T follicular helper cell (primary cell): ENCODE data around the gene FADS2.
A peak's percentile ranks its signal among the peaks of the same experiment; 100 is the strongest.
"Not testable (repeated sequence)": the region's sequence is repeated elsewhere in the genome, so short reads cannot be mapped to it uniquely, and the experiment has no call there.

Experiments
- DNase-seq: peaks from one replicate; pipeline ENCODE4 v3.0.0-alpha.2; 2020; ENCODE audit warnings: low read depth

The FADS2 gene

DNA sequence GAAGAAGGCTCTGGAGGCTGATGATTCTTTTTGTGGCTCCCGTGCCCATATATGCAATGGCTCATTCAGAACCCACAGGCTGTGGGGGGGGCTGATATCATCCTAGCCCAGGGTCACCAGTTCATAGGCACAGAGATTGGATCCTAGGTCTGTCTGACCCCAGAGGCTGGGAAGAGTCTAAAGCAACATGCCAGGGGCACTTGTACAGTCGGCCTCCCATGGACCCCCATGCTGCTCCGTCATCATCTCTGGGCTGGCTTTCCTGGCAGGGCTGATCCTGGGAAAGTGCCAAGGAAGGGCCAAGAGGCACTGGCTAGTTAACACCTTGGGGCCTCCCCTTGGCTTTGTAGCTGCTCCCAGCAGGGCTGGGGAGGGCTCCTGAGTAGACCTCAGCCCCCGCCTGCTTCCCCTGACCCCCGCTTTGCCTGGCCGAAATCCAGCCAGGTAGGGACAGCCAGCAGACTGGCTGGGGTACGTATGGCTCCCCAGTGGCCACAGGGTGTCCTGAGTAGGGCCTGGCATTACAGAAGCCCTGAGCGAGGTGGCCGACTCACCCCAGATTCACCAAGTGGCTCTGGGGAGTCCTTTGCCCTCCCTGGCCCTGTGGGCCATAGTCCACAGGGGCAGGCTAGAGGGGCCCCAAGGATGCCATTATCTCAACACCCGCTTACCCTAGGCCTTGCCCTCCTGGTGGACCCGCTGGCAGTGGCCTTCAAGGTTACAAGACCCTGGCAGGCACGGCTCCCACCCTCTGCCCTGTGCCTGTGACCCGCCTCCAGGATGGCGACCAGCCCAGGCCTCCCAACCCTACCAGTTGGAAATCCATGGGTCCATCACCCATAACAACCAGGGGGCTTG, 40.7 kb downstream of the FADS2 start:
- no peak for DNase-seq

GRCh38 chr11:61869429-61869707, 41.3 kb downstream of the FADS2 start:
- no peak for DNase-seq

DNA sequence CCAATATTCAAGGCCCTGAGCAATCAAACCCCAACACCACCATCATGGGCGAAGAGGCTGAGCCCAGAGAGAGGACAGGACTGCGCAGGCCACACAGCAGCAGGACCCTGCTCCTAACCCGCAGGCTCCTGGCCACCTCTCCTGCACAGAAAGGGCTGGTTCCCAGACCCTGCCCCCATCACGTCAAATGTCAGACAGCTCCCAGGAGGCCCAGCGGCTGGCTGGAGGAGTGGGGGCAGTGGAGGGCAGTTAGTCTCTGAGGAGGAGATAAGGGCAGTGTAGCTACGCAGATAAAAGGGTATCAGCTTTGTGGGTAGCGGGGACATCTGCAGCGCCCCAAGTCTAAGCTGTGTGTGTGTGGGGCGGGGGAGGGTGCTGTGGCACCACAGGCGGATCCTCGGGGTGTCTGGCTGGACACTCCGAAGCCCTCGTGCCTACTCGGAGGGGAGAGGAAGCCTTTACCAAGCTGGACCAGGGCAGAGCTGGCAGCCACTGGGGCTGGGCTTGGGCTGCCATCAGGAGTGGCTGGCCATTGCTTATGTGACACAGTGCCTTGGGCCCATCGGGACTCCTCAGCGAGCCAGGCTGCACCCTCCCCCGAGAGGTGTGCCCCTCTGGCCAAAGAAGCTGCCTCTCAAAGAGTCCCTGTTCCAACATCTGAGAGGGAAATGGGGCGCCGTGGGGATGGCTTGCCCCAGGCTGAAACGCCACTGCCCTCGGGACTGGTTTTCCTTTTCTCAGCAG, 41.8 kb downstream of the FADS2 start:
- no peak for DNase-seq

GRCh38 chr11:61870541-61871031, 42.5 kb downstream of the FADS2 start:
- DNase-seq, result no peak

- peak; percentile 51 for DNase-seq
Observed at GRCh38 chr11:61871158-61871597, 43.1 kb downstream of the FADS2 start.

DNA sequence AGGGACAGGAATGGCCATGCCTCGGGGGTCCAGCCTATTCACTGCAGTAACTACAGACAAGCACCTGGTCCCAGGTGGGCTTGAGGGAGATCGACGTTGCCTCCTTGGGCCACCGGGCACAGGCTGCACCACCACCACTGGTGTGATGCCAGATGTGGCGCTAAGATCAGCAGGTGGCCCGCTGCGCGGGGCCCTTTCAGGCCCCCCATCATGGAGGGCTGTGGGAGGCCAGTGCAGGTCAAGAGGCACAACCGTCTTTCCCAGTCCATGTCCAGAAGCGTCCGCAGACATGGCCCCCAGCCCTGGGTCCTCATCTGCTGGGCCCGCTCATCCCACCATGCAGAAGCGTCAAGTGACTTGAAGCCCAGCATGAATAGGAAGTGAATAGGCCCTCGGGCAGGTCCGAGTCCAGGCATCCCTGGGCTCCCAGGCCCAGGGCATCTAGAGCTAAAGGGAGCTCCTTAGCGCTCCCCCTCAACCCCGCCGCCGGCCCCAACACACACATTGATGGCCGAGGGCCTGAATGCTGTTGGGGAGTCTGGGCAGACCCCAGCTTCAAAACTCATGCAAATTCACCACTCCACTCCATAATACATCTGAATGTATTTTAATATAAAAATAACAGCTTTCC, 45.0 kb downstream of the FADS2 start:
- no peak for DNase-seq

DNA sequence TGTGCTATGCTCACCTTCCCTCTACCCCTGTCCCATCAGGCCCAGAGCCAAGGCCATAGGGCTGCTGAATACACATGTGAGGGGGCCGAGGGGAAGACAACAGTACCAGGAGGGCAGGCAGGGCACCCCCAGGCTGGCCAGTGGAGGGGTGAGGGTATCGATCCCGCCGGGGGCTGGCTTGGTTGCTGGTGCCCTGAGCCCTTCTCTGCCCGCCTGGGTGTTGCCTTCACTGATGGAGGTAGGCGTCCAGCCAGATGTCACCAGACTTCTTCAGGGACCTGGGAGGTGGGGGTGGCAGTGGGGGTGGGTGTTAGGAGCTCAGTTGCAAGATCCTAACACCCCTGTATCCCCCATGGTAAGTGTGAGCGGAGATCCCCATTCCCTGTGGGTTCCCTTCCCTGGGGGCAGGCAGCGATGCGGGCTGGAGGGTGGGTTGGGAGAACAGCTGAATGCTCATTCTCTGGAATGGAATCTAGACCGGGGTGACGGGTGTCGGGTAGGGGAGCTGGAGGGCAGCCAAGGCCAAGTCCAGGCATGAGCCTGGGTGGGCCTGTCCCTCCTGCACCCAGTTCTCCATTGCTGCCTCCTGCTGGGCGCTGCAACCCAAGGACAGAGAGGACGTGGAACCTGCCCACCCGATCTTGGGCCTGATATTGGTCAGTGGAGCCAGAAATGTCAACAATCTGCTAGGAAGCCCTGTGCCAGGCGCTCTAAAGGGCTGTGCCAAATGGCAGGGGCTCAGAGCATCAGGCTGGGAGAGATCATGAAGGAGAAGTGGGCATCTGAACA, 45.7 kb downstream of the FADS2 start:
- DNase-seq, result no peak

DNA sequence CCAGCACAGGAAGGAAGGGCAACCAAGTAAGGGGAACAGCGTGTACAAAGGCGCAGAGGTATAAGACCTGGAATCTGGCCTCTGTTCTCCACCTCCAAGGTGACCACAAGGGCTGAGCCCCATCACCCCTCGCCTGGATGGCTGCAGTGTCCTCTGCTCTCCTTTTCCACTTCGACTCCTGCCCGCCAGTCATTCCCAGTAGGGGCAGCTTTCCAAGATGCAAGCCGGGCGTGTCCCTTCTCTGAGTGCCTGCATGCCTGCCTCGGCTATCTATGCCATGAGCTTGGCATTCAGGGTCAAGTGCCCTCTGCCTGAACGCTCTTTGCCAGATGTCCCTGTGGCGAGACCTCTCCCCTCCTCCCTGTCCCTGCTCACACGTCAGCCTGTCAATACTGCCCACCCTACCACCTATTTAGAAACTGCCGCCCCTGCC, 46.3 kb downstream of the FADS2 start:
- no peak for DNase-seq

DNA sequence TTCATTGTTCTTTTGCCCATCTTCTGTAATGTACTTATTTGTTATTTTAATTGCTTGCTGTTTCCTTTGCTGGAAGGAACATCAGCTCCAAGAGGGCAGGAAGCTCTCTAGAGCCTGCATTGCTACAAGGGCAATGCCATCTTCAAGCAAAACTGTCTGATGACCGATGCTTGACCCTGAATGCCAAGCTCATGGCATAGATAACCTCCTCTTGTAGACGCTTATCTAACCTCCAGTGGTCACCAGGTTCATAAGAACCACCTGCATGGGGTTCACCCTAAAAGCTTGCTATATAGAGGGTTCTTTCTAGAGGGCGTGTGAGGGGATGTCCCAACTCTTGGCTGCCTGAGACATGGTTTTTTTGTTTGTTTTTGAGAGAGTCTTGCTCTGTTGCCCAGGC, 46.8 kb downstream of the FADS2 start:
- DNase-seq, result no peak

GRCh38 chr11:61875698-61876097, 47.6 kb downstream of the FADS2 start:
- no peak for DNase-seq

GRCh38 chr11:61879152-61879551, 51.1 kb downstream of the FADS2 start:
- no peak for DNase-seq

- DNase-seq, result no peak
Observed at GRCh38 chr11:61880031-61880430, 51.9 kb downstream of the FADS2 start.

GRCh38 chr11:61880454-61880853, 52.4 kb downstream of the FADS2 start:
- DNase-seq, result no peak

DNA sequence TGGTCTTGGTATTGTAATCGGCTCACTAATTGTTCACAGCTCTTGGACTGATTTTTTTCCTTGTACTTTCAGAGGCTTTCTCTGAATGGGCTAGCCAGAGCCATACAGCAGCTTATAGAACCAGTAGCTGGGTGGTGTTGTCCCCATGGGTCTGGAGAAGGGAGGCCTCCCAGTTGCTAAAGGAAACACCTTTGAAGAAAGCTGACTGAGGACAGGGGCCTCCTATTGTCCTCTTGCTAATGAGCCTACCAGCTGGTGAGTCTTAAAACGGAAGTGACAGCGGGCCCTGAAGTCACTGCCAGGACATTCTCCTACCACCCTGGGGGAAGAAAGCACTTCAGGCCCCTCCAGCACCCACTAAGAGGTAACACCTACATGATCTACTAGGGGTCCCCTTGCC, 53.3 kb downstream of the FADS2 start:
- no peak for DNase-seq

GRCh38 chr11:61882267-61882666, 54.2 kb downstream of the FADS2 start:
- DNase-seq, result not testable (repeated sequence)

GRCh38 chr11:61882879-61883278, 54.8 kb downstream of the FADS2 start:
- no peak for DNase-seq

DNA sequence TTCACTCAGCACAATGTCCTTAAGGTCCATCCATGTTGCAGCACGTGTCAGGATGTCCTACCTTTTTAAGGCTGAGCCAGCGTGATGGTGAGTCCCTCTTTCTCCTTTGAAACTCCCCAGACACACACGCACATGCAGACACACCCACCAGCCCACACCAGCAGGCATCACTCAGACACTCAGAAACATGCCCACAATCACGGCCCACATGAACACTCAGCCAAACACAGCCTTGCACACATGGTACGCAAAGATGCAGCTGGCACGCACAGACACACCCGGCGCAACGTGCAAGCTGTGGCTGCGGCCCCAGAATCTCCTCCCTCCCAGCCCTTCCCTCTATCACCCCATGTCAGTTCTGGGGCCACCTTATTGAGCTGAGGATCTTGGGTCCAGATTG, 55.2 kb downstream of the FADS2 start:
- DNase-seq, result no peak

DNA sequence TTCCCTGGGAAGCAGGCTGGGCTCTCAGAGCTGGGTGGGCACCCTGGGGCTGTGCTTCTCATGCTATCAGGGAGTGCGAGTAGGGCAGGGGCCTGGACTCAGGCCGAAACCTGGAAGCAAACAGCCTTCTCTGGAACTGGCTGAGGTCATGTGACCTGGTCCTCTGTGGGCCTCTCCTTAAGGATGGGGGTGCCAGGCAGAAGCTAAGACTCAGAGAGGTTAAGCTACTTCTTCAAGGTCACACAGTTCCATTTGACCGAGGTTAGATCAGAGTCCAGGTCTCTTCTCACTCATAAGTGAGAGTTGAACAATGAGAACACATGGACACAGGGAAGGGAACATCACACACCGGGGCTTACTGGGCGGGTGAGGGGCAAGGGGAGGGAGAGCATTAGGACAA, 55.8 kb downstream of the FADS2 start:
- no peak for DNase-seq

DNA sequence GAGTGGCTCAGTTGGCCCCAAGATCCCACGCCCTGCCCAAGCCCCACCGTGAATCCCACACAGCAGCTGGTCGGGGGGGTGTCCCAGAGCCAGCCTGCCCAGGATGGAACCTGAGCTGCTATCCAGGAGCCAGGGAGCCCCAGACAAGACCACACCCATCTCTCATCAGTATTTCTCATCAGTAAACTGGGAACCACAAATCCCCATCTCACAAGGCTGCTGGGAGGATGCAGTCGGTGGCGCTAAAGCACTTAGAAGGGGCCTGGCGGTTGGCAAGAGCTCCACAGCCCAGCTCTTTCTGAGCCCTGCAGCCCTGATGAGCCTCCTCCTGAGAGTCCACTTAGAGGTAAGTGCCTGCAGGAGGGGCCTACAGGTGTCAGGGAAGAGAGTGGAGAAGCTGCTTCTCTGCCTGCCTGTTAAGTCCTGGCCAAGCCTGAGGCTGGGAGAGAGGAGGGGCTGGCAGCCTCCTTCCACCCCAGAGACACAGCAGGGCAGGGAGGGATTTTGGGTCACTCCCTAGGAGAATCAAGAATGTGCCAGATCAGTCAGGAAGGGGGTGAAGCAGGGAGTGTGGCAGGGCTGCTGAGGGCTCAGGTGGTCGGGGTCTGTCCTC, 57.2 kb downstream of the FADS2 start:
- no peak for DNase-seq

GRCh38 chr11:61885784-61886580, 57.9 kb downstream of the FADS2 start:
- no peak for DNase-seq

DNA sequence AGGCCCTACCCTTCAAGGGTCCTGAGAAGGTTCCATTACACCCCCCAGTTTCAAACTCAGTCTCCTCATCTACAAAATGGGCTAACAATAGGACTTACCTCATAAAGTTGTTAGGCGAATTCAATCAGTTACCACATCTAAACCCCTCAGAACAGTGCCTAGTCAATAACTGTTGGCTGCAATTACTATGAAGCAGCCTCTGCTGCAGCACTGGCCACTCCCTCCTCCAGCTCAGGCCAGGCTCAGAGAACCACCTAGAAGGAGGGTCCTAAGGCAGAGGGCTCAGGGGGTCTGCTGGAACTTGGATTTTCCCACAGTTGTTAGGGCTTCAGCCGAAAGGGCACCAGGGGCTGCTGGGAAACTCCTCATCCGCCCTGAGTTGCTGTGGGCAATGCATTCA, 58.5 kb downstream of the FADS2 start:
- DNase-seq, result no peak
